ENCODE data around the gene PLG.
"Not testable (repeated sequence)": the region's sequence is repeated elsewhere in the genome, so short reads cannot be mapped to it uniquely, and the experiment has no call there.

DNA sequence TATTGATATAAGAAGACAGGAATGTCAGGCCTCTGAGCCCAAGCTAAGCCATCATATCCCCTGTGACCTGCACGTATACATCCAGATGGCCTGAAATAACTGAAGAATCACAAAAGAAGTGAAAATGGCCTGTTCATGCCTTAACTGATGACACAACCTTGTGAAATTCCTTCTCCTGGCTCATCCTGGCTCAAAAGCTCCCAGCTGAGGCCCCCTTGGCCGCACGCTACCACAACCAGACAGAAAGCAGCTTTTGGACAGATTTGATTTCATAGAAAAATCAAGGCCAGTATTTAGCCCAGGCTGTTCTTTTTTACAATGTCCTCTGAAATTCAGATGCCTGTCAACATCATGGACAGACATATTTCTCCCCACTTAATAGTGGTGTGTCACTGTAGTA lies 78.6 kb downstream of the PLG start:
- TF ChIP-seq LEF1 (IDR thresholded peaks at IDR 0.05; ENCODE audit: borderline replicate concordance); SUZ12 (IDR thresholded peaks at IDR 0.05); ELF4 (IDR thresholded peaks at IDR 0.05); ARNT (IDR thresholded peaks at IDR 0.05); ZNF384 (IDR thresholded peaks at IDR 0.05); FOXA1 (IDR thresholded peaks at IDR 0.05); SP1 (IDR thresholded peaks at IDR 0.05): not testable (repeated sequence)
